ENCODE data around the gene ZMIZ1.

DNA sequence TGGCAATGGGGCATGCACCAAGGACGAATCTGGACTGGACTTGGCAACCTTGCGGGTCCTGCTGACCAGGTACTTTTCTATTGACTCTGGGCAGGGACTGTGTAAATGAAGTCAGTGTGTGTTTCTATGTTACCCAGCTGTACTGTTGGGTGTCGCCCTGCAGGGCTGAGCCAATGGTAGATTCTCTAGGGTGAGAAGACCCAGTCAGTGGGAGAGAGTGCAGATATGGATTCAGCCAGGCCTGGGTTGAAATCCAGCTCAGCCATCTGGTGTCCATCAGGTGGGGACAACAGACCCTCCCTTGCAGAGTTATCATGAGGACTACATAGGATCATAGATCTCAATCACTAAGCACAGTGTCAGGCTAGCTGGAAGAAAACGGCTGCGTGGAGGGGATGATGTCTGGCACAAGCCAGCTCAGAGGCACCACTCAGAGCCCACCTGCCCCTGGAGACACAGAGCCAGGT is 273.6 kb downstream of the ZMIZ1 start:
- TF ChIP-seq CTCF (IDR thresholded peaks at IDR 0.05): no peak
- TF ChIP-seq POLR2A (IDR thresholded peaks at IDR 0.05): no peak
